Ishikawa (cell line): ENCODE measurements around the gene CLUH.

Experiments
- CEBPB ChIP-seq: IDR thresholded peaks from 2 replicates; pipeline ENCODE4 v1.6.1; 2012
- CREB1 ChIP-seq: IDR thresholded peaks from 2 replicates; pipeline ENCODE4 v1.6.1; 2012; ENCODE audit warnings: low read depth
- EGR1 ChIP-seq: IDR thresholded peaks from 2 replicates; pipeline ENCODE4 v1.6.1; 2012
- EP300 ChIP-seq: IDR thresholded peaks from 2 replicates; pipeline ENCODE4 v1.6.1; 2012; ENCODE audit warnings: borderline replicate concordance
- FOXM1 ChIP-seq: IDR thresholded peaks from 2 replicates; pipeline ENCODE4 v1.6.1; 2012; ENCODE audit warnings: low read depth, borderline replicate concordance
- MAX ChIP-seq: IDR thresholded peaks from 2 replicates; pipeline ENCODE4 v1.6.1; 2012
- NFIC ChIP-seq: IDR thresholded peaks from 2 replicates; pipeline ENCODE4 v1.6.1; 2012
- RAD21 ChIP-seq: IDR thresholded peaks from 2 replicates; pipeline ENCODE4 v1.6.1; 2012; ENCODE audit warnings: low read depth
- TAF1 ChIP-seq: IDR thresholded peaks from 2 replicates; pipeline ENCODE4 v1.6.1; 2012; ENCODE audit warnings: low read depth, mild to moderate bottlenecking
- TCF12 ChIP-seq: IDR thresholded peaks from 2 replicates; pipeline ENCODE4 v1.6.1; 2012; ENCODE audit warnings: low read depth
- TEAD4 ChIP-seq: IDR thresholded peaks from 2 replicates; pipeline ENCODE4 v1.6.1; 2012
- YY1 ChIP-seq: IDR thresholded peaks from 2 replicates; pipeline ENCODE4 v1.6.1; 2012; ENCODE audit warnings: low read depth
- ZBTB7A ChIP-seq: IDR thresholded peaks from 2 replicates; pipeline ENCODE4 v1.6.1; 2012; ENCODE audit warnings: low read depth
- TF ChIP-seq, protein P1 (sequence below): IDR thresholded peaks from 2 replicates; pipeline ENCODE4 v1.6.1; 2012; ENCODE audit warnings: low read depth, mild to moderate bottlenecking
- TF ChIP-seq, protein P2 (sequence below): IDR thresholded peaks from 2 replicates; pipeline ENCODE4 v1.6.1; 2012

CLUH gene

DNA sequence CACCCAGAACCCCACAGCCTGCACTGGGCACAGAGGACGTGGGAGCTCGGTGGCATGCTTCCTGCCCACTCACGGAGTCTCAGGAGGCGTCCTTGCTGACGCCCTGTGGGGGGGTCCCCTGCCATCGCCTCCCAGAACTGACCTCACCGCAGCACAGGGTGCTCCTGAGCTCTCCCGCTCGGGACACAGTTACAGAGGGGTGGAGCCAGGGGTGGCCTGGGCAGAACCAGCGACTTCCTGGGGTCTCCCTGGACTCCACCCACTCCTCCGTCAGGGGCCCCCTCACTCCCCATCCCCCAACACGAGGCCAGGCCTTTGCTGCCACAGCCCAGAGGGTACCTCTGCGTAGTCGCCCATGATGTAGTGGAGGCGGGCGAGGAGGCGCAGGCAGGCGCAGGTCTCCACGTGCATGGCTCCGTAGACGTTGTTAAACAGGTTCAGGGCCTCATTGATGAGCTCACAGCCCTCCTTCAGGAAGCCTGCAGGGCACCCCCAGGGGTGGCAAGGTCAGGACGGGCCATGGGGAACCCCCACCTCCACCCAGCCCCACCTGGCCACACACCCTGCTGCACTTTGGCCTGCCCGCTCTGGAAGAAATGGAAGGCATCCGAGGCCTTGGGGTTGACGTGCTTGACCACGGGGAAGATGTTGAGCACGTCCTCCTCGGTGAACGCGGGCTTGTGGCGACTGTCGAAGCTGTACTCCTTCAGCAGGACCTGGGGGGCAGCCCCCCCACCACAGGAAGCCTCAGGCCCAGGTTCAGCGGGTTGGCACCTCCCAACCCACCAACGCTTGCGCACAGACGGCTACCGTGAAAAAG lies 17.8 kb downstream of the CLUH start:
- TF ChIP-seq RAD21: no peak
- TF ChIP-seq CEBPB: no peak
- no peak for TF ChIP-seq TEAD4
- no peak for TF ChIP-seq TAF1
- no peak for TF ChIP-seq MAX
- TF ChIP-seq TCF12: no peak
- no peak for TF ChIP-seq CREB1
- TF ChIP-seq, protein P1, sequence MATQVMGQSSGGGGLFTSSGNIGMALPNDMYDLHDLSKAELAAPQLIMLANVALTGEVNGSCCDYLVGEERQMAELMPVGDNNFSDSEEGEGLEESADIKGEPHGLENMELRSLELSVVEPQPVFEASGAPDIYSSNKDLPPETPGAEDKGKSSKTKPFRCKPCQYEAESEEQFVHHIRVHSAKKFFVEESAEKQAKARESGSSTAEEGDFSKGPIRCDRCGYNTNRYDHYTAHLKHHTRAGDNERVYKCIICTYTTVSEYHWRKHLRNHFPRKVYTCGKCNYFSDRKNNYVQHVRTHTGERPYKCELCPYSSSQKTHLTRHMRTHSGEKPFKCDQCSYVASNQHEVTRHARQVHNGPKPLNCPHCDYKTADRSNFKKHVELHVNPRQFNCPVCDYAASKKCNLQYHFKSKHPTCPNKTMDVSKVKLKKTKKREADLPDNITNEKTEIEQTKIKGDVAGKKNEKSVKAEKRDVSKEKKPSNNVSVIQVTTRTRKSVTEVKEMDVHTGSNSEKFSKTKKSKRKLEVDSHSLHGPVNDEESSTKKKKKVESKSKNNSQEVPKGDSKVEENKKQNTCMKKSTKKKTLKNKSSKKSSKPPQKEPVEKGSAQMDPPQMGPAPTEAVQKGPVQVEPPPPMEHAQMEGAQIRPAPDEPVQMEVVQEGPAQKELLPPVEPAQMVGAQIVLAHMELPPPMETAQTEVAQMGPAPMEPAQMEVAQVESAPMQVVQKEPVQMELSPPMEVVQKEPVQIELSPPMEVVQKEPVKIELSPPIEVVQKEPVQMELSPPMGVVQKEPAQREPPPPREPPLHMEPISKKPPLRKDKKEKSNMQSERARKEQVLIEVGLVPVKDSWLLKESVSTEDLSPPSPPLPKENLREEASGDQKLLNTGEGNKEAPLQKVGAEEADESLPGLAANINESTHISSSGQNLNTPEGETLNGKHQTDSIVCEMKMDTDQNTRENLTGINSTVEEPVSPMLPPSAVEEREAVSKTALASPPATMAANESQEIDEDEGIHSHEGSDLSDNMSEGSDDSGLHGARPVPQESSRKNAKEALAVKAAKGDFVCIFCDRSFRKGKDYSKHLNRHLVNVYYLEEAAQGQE: no peak
- no peak for TF ChIP-seq ZBTB7A
- no peak for TF ChIP-seq EP300
- no peak for TF ChIP-seq NFIC
- TF ChIP-seq EGR1: no peak

- no peak for TF ChIP-seq RAD21
Observed at GRCh38 chr17:2692781-2693135, 18.8 kb downstream of the CLUH start.

DNA sequence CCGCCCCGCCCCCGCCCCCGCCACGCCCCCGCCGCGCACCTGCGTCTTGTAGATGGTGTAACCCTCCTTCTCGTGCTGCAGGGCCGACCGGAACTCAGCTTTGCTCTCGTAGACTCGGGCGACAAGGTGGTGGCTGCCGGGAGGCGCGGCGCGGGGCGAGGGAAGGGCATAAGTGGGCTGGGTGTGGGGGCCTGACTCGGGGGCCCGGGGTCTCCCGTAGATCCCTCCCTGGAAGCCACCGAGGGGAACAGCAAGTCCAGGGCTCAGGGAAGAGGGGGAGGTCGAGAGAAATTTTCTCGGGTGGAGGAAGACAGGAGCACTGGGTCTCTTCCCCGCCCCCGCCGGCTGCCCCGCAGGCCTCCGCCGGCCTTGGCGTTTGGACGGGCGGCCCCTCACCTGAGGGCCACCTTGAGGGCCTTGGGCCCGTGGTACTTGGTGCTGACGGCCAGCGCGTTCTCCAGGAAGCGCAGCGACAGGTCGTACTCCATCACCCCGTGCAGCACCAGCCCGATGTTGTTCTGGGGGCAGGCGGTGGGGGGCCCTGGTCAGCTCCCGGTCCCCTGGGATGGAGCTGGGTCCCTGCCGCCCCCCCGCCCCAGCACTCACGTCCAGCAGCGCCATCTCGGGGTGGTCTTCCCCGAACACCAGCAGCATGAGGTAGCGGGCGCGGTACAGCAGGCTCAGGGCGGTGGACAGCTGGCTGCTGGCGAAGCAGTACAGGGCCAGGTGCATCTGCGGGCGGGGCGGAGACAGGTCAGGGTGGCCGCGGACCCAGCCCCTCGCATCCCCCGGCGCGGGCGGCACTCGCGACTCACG lies 19.4 kb downstream of the CLUH start:
- TF ChIP-seq NFIC: no peak
- TF ChIP-seq EP300: no peak
- no peak for TF ChIP-seq CREB1
- no peak for TF ChIP-seq MAX

GRCh38 chr17:2691069-2691871 lies 20.3 kb downstream of the CLUH start:
- no peak for TF ChIP-seq EGR1
- no peak for TF ChIP-seq YY1
- TF ChIP-seq MAX: no peak
- TF ChIP-seq, protein P1: no peak
- no peak for TF ChIP-seq TAF1
- no peak for TF ChIP-seq ZBTB7A
- no peak for TF ChIP-seq CEBPB
- TF ChIP-seq NFIC: no peak
- no peak for TF ChIP-seq EP300
- no peak for TF ChIP-seq TCF12
- TF ChIP-seq, protein P2, sequence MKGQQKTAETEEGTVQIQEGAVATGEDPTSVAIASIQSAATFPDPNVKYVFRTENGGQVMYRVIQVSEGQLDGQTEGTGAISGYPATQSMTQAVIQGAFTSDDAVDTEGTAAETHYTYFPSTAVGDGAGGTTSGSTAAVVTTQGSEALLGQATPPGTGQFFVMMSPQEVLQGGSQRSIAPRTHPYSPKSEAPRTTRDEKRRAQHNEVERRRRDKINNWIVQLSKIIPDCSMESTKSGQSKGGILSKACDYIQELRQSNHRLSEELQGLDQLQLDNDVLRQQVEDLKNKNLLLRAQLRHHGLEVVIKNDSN: no peak
- no peak for TF ChIP-seq FOXM1
- TF ChIP-seq CREB1: no peak

GRCh38 chr17:2690165-2691068 lies 21.1 kb downstream of the CLUH start:
- TF ChIP-seq RAD21: no peak
- TF ChIP-seq YY1: no peak
- TF ChIP-seq ZBTB7A: no peak
- no peak for TF ChIP-seq EGR1
- no peak for TF ChIP-seq TAF1
- TF ChIP-seq TCF12: no peak
- TF ChIP-seq, protein P1: no peak
- TF ChIP-seq, protein P2: no peak
- TF ChIP-seq CREB1: no peak
- no peak for TF ChIP-seq TEAD4
- TF ChIP-seq CEBPB: no peak
- no peak for TF ChIP-seq NFIC
- no peak for TF ChIP-seq EP300
- TF ChIP-seq MAX: no peak
- TF ChIP-seq FOXM1: no peak
